GM21825 (cell line): Measurements from ENCODE around the gene CTPS2.
A peak's percentile ranks its signal among the peaks of the same experiment; 100 is the strongest.

ENCODE experiments used
- ATAC-seq: cut with Tn5 transposase; IDR thresholded peaks from one replicate; pipeline ENCODE4 v1.9.1; 2021; ENCODE audit warnings: mild to moderate bottlenecking, moderate library complexity; ENCODE audit not compliant: unreplicated experiment

Gene CTPS2

GRCh38 chrX:16714504-16714903 is 2.0 kb upstream of the CTPS2 start:
- ATAC-seq, result no peak

DNA sequence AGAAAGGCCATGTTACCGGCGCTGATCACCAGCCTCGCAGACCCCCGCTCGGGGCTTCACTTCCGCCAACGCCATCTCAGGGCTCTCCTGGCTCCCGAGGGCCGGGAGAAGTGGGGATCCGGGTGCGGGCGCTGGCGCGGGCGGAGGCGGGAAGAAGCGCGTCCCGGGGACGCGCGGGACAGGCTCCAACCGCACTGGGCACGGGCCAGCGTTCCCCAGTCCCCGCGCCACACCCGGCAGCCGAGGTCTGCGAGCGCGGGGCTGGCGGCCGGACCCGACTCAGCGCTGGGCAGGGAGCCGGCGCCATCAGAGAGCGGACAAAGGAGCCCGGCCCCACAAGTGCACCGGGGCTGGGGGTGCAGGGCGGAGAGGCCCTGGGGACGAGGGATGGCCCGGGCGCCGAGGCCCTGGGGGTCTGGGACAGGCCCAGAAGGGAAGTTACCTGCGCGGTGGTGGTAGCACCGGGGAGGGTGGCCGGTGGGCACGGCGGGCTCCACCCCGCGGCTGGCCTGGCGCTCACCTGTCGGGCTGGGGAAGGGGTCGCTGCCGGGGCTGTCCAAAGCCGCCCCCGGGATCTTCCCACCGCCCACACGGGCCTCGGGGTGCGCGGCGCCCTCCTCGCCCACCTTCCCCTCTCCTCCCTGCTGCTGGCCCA is 449 bp downstream of the CTPS2 start:
- peak; percentile 26 for ATAC-seq

DNA sequence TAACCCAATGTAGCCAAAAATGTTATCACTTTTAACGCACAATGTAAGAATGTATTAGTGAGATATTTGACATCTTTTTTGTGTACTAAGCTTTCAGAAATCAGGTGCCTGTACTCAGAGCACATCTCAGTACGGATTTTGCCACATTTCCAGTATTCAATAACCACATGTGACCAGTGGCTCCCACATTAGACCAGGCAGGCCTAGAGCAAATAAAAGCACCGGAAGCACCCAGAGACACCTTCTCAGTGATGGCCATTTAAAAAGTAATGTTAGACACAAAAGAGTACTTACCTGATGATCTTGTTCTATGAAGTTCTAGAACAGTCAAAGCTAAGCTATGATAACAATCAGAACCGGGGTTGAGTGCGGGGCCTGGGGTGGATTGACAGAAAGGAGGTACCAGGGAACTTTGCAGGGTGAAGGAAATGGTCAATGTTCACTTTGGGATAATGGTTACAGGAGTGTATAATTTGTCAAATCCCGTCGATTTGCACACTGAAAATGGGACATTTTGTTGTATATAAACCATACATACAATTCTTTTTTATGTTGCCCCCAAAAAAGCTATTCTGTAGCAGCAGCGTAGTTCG is 1.2 kb downstream of the CTPS2 start:
- no peak for ATAC-seq

DNA sequence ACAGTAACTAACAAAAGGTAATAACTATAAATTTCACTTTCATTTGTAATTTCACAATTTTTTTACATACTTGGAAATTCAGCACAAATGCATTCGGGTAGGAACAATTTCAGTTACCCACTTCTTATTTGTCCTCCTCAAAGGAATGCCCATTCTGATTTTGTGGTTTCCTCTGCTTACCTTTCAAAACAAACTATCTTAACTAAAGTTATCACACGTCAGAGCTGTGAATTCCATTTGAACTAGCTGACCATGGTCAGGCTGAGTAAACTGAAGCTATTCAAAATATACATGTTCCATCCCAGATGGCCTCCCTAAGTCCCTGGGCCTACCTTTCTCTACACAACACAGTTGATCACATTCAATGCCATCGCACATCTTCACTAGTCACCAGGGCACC is 4.5 kb downstream of the CTPS2 start:
- no peak for ATAC-seq

- ATAC-seq, result no peak
These were observed 7.1 kb downstream of the CTPS2 start for GRCh38 chrX:16705370-16705769.

GRCh38 chrX:16702700-16703599 is 9.5 kb downstream of the CTPS2 start:
- ATAC-seq, result no peak

DNA sequence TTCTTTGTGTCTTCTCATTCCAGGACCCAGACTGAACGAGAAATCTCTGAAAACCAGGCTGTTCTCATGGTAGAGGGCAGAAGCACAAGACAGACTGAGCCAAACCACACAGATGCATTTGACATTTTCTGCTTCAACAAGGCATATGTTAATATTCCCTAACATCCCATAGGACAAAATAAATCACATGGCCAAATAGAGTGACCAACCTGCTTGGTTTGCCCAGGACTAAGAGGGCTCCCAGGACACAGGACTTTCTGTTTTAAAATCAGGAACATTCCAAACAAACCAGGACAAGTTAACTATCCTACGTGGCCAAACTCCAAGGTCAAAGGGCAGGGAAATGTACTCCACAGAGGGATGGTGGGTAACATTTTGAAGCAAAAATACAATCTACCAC is 11.7 kb downstream of the CTPS2 start:
- ATAC-seq, result no peak

DNA sequence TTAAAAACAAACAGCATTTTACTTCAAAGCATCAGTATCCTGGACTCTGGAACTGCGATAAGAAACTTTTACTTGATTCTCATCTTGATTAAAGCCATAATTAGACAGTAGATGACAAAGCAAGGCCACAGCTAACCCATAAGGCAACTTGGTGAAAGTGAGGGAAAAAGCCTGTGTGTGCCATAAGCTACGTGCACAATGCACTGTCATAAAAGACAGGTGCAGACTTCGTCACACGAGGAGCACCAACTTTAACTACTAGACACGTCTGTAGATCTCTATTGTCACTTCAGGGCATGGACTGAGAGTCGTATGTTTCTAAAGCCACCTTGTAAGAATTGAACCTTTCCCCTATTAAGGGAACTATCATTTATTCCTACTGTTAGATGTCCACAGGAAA is 13.1 kb downstream of the CTPS2 start:
- no peak for ATAC-seq

DNA sequence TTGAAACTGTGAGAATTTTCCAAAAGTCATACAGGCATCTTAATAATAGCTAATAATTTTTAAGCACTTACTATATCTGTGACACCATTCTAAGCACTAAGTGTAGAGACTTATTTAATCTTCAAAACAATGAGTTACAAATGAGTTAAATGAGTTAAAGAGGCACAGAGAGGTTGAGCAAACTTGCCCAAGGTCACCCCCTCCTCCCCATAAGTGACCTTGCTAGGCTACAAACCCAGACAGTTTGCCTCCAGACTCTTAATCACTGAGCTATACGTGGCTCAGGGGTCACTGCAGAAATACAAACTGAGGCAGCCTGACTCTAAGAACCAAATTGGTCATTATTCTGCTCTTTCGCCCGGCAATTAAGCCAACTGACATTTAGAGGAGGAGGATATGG is 15.5 kb downstream of the CTPS2 start:
- ATAC-seq, result no peak

GRCh38 chrX:16695079-16695676 is 17.3 kb downstream of the CTPS2 start:
- no peak for ATAC-seq

- no peak for ATAC-seq
These were observed 25.0 kb downstream of the CTPS2 start for GRCh38 chrX:16687514-16687913.

DNA sequence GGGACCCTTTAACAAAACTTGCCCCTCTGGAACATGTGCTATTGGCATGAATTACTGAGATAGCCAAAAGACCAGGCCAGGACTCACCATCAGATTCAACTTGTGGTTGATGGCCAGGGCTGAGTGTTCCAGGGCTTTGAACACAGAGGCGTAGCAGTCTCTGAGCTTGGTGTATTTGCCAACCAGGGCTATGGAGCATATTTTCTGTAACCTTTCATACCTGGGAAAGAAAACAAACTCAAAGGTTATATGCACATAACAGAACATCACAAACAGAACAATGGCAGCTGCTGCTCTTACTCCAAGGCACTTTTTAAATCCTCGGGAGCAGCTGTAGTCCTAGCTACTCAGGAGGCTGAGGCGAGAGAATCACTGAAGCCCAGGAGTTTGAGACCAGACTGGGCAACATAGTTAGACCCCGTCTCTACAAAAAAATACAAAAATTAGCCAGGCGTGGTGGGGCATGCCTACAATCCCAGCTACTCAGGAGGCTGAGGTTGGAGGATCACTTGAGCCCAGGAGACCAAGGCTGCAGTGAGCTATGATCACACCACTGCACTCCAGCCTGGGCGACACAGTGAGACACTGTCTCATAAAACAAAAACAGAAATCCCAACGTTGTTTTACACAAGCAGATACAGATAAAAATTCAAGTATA is 29.3 kb downstream of the CTPS2 start:
- no peak for ATAC-seq

GRCh38 chrX:16678689-16679088 is 33.8 kb downstream of the CTPS2 start:
- ATAC-seq, result no peak

GRCh38 chrX:16671005-16671404 is 41.5 kb downstream of the CTPS2 start:
- ATAC-seq, result no peak

GRCh38 chrX:16666541-16666940 is 45.9 kb downstream of the CTPS2 start:
- ATAC-seq, result no peak

DNA sequence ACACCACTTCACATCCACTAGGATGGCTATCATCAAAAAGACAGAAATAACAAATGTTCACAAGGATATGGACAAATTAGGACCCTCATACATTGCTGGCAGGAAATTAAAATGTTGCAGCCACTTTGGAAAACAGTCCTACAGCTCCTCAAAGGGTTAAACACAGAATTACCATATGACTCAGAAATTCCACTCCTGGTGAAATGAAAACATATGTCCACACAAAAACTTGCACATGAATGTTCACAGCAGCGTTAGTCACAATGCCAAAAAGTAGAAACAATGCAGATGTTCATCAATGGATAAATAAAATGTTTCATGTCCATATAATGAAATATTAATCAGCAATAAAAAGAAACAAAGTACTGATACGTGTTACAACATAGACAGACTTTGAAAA is 47.4 kb downstream of the CTPS2 start:
- ATAC-seq, result no peak

DNA sequence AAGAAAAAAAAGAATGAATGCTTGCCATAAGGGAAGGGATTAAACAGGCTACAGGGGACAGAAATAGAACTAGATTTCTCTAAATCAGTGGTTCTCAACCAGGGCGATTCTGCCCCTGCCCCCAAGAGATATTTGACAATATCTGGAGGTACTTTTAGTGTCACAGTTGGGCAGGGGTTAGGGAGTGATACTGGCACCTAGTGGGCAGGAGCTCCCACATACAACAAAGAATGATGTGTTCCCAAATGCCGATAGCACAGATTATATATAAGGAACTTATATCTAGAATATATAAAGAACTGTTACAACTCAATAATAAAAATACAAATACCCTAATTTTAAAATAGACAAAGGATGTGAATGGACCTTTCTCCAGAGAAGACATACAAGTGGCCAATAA is 47.8 kb downstream of the CTPS2 start:
- no peak for ATAC-seq

DNA sequence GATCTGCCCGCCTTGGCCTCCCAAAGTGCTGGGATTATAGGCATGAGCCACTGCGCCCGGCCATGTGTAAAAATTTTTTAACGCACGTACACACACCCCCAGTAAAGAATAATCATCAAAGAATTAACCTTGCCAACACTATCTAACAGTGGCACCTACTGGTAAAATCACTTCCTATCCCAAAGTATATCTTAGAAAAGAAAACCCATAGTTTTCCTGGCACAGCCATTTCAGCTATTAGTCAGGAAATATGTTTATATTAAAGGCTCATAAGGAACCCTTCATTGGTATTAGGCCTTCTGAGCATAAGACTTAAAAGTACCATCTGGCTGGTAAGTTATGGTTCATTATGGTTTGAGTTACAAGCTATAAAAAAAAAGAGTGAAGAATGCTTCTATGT is 48.4 kb downstream of the CTPS2 start:
- no peak for ATAC-seq

- ATAC-seq, result no peak
These were observed 50.1 kb downstream of the CTPS2 start for GRCh38 chrX:16662402-16662801.

GRCh38 chrX:16661495-16661894 is 51.0 kb downstream of the CTPS2 start:
- ATAC-seq, result no peak

DNA sequence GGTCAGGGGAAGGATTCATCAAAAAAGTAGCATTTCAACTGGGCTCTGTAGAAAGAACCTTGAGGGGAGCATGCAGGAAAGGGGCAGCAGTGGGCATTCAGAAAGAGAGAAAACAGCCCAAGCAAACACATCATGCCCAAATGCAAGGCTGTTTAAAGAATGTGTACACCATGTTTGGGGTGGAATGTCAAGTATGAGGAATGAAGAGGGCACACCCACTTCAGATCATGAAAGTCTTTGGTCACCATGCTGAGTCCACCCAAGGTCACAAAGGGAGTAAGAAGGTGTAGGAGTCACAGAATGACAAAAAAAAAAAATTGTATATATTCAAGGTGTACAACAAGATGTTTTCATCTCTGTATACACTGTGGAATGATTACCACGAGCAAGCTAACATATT is 53.1 kb downstream of the CTPS2 start:
- no peak for ATAC-seq
